ENCODE data around the gene EXOSC9. TPM values are rescaled to one million over a fixed set of nuclear protein-coding genes. Genes with fewer than 3 reads are reported as not detected.

The EXOSC9 gene
- total and polyA plus RNA-seq, 4 donors: 5.3 to 20.0 (median 10.0) TPM

GRCh38 chr4:121784401-121784800 lies 16.7 kb upstream of the EXOSC9 start:
- TF ChIP-seq RXRA (IDR thresholded peaks at IDR 0.05): no peak
- no peak overlapping the region for H3K4me3 ChIP-seq (ENCODE audit: low read depth in 1 of 3, low read length in 3 of 3)
- DNase-seq (ENCODE audit: low spot score): no peak
- H3K9ac ChIP-seq (ENCODE audit: low read depth in 1 of 2, low read length in 2 of 2): no peak overlapping the region
- H3K9me3 ChIP-seq (ENCODE audit: control insufficient read depth in 4 of 4, low read length in 3 of 4): peaks cover 0 to 6% (median 2%) of the 10 kb centered on the region in 4 donors
- H3K36me3 ChIP-seq (ENCODE audit: control insufficient read depth in 4 of 4, insufficient read depth in 3 of 4, low read depth in 1 of 4, low read length in 3 of 4): no peaks in the 10 kb centered on the region
- no peak overlapping the region for H3K27ac ChIP-seq (ENCODE audit: low read depth in 1 of 2, low read length in 2 of 2)
- 100% methylated on average over 1 of the region's 1 CpG for WGBS
- no peaks in the 10 kb centered on the region for H3K27me3 ChIP-seq (ENCODE audit: control insufficient read depth in 4 of 4, insufficient read depth in 4 of 4, low read length in 3 of 4)
- H3K4me1 ChIP-seq (ENCODE audit: control insufficient read depth in 4 of 4, insufficient read depth in 4 of 4, low read length in 3 of 4): no peaks in the 10 kb centered on the region

- Histone ChIP-seq H3K4me1 (ENCODE audit: control insufficient read depth in 4 of 4, insufficient read depth in 4 of 4, low read length in 3 of 4) (no peaks in the 10 kb centered on the region), H3K9me3 (ENCODE audit: control insufficient read depth in 4 of 4, low read length in 3 of 4) (peaks cover 0 to 6% (median 2%) of the 10 kb centered on the region in 4 donors), H3K4me3 (ENCODE audit: low read depth in 1 of 3, low read length in 3 of 3) (no peak overlapping the region), H3K9ac (ENCODE audit: low read depth in 1 of 2, low read length in 2 of 2) (no peak overlapping the region), H3K27ac (ENCODE audit: low read depth in 1 of 2, low read length in 2 of 2) (no peak overlapping the region), H3K27me3 (ENCODE audit: control insufficient read depth in 4 of 4, insufficient read depth in 4 of 4, low read length in 3 of 4) (no peaks in the 10 kb centered on the region), H3K36me3 (ENCODE audit: control insufficient read depth in 4 of 4, insufficient read depth in 3 of 4, low read depth in 1 of 4, low read length in 3 of 4) (no peaks in the 10 kb centered on the region)
- no peak for DNase-seq (ENCODE audit: low spot score)
- WGBS: 60% methylated on average over 2 of the region's 2 CpGs
- no peak for TF ChIP-seq REST (IDR thresholded peaks at IDR 0.05)
- no peak for TF ChIP-seq NR2F2 (IDR thresholded peaks at IDR 0.05)
- TF ChIP-seq YY1 (IDR thresholded peaks at IDR 0.05): no peak
- no peak for TF ChIP-seq HNF4A (conservative IDR thresholded peaks at IDR 0.05)
- TF ChIP-seq FOXA2 (IDR thresholded peaks at IDR 0.05): no peak
- TF ChIP-seq FOXA1 (IDR thresholded peaks at IDR 0.05): no peak
- TF ChIP-seq ZBTB33 (IDR thresholded peaks at IDR 0.05): no peak
- no peak for TF ChIP-seq SP1 (IDR thresholded peaks at IDR 0.05)
- no peak for TF ChIP-seq MAX (IDR thresholded peaks at IDR 0.05)
- no peak for TF ChIP-seq GABPA (IDR thresholded peaks at IDR 0.05 in 1 of 2, conservative IDR thresholded peaks at IDR 0.05 in 1 of 2)
These were observed 16.1 kb upstream of the EXOSC9 start for GRCh38 chr4:121784975-121785374.

GRCh38 chr4:121785479-121785878 lies 15.6 kb upstream of the EXOSC9 start:
- WGBS: 79% methylated on average over 4 of the region's 4 CpGs
- H3K9ac ChIP-seq (ENCODE audit: low read depth in 1 of 2, low read length in 2 of 2): no peak overlapping the region
- H3K9me3 ChIP-seq (ENCODE audit: control insufficient read depth in 4 of 4, low read length in 3 of 4): peaks cover 0 to 6% (median 2%) of the 10 kb centered on the region in 4 donors
- H3K27ac ChIP-seq (ENCODE audit: low read depth in 1 of 2, low read length in 2 of 2): no peak overlapping the region
- no peaks in the 10 kb centered on the region for H3K4me1 ChIP-seq (ENCODE audit: control insufficient read depth in 4 of 4, insufficient read depth in 4 of 4, low read length in 3 of 4)
- no peaks in the 10 kb centered on the region for H3K27me3 ChIP-seq (ENCODE audit: control insufficient read depth in 4 of 4, insufficient read depth in 4 of 4, low read length in 3 of 4)
- TF ChIP-seq HNF4A (conservative IDR thresholded peaks at IDR 0.05) (no peak), FOXA2 (IDR thresholded peaks at IDR 0.05) (no peak), JUND (IDR thresholded peaks at IDR 0.05) (no peak), RAD21 (IDR thresholded peaks at IDR 0.05) (no peak), SP1 (IDR thresholded peaks at IDR 0.05) (no peak), GABPA (IDR thresholded peaks at IDR 0.05 in 1 of 2, conservative IDR thresholded peaks at IDR 0.05 in 1 of 2) (no peak), EGR1 (IDR thresholded peaks at IDR 0.05; ENCODE audit: low read depth in 2 of 2) (no peak)
- H3K4me3 ChIP-seq (ENCODE audit: low read depth in 1 of 3, low read length in 3 of 3): no peak overlapping the region
- no peak for DNase-seq (ENCODE audit: low spot score)
- no peaks in the 10 kb centered on the region for H3K36me3 ChIP-seq (ENCODE audit: control insufficient read depth in 4 of 4, insufficient read depth in 3 of 4, low read depth in 1 of 4, low read length in 3 of 4)
